ENCODE measurements around the gene DMBT1. TPM values are rescaled to one million over a fixed set of nuclear protein-coding genes. Genes with fewer than 3 reads are reported as not detected.

DMBT1 gene
- total RNA-seq, 4 donors from 2014 or later = 0.10 to 0.13 TPM; not detected in 2

GRCh38 chr10:122669842-122670241, 109.3 kb downstream of the DMBT1 start:
- Histone ChIP-seq H3K27ac (no peak overlapping the region), H3K9me3 (no peaks in the 10 kb centered on the region), H3K36me3 (no peaks in the 10 kb centered on the region), H3K4me1 (no peaks in the 10 kb centered on the region), H3K27me3 (no peaks in the 10 kb centered on the region), H3K4me3 (replicated peaks in 1 of 3) (no peak overlapping the region)
- TF ChIP-seq, protein P1, sequence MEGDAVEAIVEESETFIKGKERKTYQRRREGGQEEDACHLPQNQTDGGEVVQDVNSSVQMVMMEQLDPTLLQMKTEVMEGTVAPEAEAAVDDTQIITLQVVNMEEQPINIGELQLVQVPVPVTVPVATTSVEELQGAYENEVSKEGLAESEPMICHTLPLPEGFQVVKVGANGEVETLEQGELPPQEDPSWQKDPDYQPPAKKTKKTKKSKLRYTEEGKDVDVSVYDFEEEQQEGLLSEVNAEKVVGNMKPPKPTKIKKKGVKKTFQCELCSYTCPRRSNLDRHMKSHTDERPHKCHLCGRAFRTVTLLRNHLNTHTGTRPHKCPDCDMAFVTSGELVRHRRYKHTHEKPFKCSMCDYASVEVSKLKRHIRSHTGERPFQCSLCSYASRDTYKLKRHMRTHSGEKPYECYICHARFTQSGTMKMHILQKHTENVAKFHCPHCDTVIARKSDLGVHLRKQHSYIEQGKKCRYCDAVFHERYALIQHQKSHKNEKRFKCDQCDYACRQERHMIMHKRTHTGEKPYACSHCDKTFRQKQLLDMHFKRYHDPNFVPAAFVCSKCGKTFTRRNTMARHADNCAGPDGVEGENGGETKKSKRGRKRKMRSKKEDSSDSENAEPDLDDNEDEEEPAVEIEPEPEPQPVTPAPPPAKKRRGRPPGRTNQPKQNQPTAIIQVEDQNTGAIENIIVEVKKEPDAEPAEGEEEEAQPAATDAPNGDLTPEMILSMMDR (IDR thresholded peaks at IDR 0.05) = no peak
- TF ChIP-seq POLR2A (IDR thresholded peaks at IDR 0.05) = no peak
- DNase-seq = no peak
- intact Hi-C loops (cut with DNase I) = no loop called here
- 78 to 80% methylated on average over 2 of the region's 2 CpGs for WGBS, 2 donors

- intact Hi-C loops (cut with DNase I) = no loop called here
- Histone ChIP-seq H3K27me3 (no peaks in the 10 kb centered on the region), H3K27ac (no peak overlapping the region), H3K4me3 (replicated peaks in 1 of 3) (no peak overlapping the region), H3K9me3 (no peaks in the 10 kb centered on the region), H3K4me1 (no peaks in the 10 kb centered on the region), H3K36me3 (no peaks in the 10 kb centered on the region)
- DNase-seq = no peak
- WGBS, 2 donors = 15 to 22% methylated on average over 3 of the region's 3 CpGs
- TF ChIP-seq, protein P1 (IDR thresholded peaks at IDR 0.05) = no peak
- TF ChIP-seq POLR2A (IDR thresholded peaks at IDR 0.05) = no peak
Measured at GRCh38 chr10:122671355-122671754, 110.8 kb downstream of the DMBT1 start.

DNA sequence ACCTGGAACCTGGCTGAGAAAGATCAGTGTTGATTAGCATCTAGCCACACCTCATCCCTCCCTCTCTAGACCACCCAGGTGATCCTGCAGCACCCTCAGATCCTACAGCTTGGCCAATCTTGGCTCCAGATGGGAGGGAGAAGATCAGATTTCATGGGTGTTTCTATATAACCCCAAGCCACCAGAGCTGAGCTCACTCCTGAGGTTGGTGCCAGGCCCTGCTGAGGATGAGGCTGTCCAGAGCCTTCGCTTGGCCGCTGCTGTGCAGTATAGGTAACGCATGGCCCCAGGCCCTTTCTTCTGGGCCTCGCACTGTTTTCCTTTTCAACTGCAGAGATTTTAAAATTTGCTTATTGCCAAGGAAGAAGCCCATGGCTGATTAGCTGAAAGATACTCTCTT, 112.1 kb downstream of the DMBT1 start:
- no peak overlapping the region for H3K27ac ChIP-seq
- TF ChIP-seq POLR2A (IDR thresholded peaks at IDR 0.05) = no peak
- TF ChIP-seq, protein P1 (IDR thresholded peaks at IDR 0.05) = no peak
- no peaks in the 10 kb centered on the region for H3K27me3 ChIP-seq
- no peaks in the 10 kb centered on the region for H3K36me3 ChIP-seq
- no peak overlapping the region for H3K4me3 ChIP-seq (replicated peaks in 1 of 3)
- no peaks in the 10 kb centered on the region for H3K9me3 ChIP-seq
- H3K4me1 ChIP-seq = no peaks in the 10 kb centered on the region
- intact Hi-C loops (cut with DNase I) = no loop called here
- WGBS, 2 donors = 80 to 100% methylated on average over 4 of the region's 4 CpGs
- DNase-seq = no peak

GRCh38 chr10:122673269-122673668, 112.7 kb downstream of the DMBT1 start:
- TF ChIP-seq, protein P1 (IDR thresholded peaks at IDR 0.05) = no peak
- no peak for TF ChIP-seq POLR2A (IDR thresholded peaks at IDR 0.05)
- Histone ChIP-seq H3K36me3 (no peaks in the 10 kb centered on the region), H3K4me1 (no peaks in the 10 kb centered on the region), H3K27me3 (no peaks in the 10 kb centered on the region), H3K4me3 (replicated peaks in 1 of 3) (no peak overlapping the region), H3K9me3 (no peaks in the 10 kb centered on the region), H3K27ac (no peak overlapping the region)
- WGBS, 2 donors = 78 to 79% methylated on average over 3 to 6 of the region's 6 CpGs
- intact Hi-C loops (cut with DNase I) = no loop called here
- no peak for DNase-seq

DNA sequence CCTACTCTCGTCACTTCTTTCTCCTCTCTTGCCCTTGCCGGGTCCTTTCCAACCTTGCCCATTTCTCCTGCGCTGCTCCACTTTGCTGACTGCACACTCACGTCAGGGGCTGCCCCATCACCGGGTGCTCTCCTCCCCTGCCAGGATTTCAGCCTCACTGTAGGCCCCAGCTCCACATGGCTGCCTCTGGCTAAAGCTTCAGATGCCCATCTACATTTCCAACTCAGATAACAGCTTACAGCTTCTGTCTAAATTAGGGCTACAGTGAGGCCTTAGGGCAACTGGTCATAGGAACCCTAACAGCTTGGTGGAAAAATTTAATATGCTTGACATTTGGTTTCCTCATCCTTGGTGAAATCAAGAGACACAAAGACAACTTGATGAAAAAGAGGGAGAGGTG, 113.2 kb downstream of the DMBT1 start:
- no peak for DNase-seq
- Histone ChIP-seq H3K4me3 (replicated peaks in 1 of 3) (no peak overlapping the region), H3K36me3 (no peaks in the 10 kb centered on the region)

More for the DNA sequence above, 113.2 kb downstream of the DMBT1 start:
- H3K9me3 ChIP-seq = no peaks in the 10 kb centered on the region
- 87 to 89% methylated on average over 5 of the region's 5 CpGs for WGBS, 2 donors
- TF ChIP-seq, protein P1 (IDR thresholded peaks at IDR 0.05) = no peak
- TF ChIP-seq POLR2A (IDR thresholded peaks at IDR 0.05) = no peak
- no peaks in the 10 kb centered on the region for H3K4me1 ChIP-seq
- intact Hi-C loops (cut with DNase I) = no loop called here
- H3K27ac ChIP-seq = no peak overlapping the region
- no peaks in the 10 kb centered on the region for H3K27me3 ChIP-seq
